HG03108 (cell line): ENCODE data around the gene ADAMTS1.
"Not testable (repeated sequence)": the region's sequence is repeated elsewhere in the genome, so short reads cannot be mapped to it uniquely, and the experiment has no call there.

Source experiments
- ATAC-seq: cut with Tn5 transposase; IDR thresholded peaks from one replicate; pipeline ENCODE4 v1.9.1; 2021; ENCODE audit warnings: moderate library complexity; ENCODE audit not compliant: unreplicated experiment

Gene ADAMTS1

GRCh38 chr21:26845066-26845758 is at the start of gene ADAMTS1:
TSS of gene ADAMTS1 (minus strand) at chr21:26845409. CDS start at chr21:26844954, 455 bp downstream.
- no peak for ATAC-seq

DNA sequence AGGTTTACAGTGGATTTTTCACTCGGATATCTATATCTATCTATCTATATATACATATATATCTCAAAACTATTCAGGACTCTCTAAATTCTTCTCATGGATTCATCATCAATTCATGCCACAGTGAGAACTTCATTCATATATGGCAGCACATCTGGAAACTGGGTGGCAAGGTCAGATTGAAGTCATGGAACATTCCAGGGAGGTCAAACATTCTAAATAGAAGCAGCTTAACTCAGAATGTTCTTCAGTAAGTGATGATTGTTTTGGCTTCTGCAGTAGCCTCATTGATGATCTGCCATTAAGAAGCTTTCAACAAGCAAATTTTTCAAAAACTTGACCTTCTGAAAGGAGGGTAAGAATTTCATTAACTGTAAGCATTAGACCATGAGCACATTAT is 46.9 kb upstream of the ADAMTS1 start:
- no peak for ATAC-seq

DNA sequence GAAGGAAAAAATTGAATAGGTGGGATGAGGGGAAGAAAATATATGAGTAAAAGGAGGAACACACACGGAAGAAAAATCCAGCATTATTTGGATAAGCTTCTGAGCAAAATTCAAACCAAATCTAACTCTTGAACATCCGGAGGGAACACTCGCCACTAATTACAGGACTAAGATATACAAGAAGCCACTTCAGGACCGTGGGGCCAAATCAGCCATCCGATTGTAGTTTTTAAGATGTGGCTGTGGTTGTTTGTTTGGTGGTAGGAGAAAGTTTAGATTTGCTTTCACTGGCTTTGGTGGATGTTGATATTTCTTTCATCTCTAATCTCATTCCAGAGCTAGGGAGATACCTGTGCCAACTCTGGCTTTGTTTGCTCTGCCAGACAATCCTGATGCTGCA is 43.7 kb upstream of the ADAMTS1 start:
- no peak for ATAC-seq

DNA sequence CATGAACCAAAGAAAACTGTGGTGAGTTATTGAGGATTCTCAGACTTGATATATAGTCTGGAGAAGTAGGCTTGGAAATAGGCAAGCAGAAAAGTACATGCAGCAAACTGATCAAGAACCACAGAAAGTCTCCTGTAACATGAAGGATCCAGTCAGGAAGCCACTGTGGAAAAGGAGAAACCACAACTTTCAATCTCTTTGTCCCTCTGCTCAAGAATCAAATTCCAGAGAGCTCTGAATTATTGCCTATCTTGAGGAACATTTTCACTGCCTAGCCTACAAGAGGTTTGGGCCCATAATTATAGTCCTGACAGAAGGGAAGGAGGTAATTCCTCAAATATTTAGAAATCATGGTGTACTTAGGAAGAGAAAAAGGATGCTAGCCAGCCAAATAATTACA is 43.0 kb upstream of the ADAMTS1 start:
- no peak for ATAC-seq

DNA sequence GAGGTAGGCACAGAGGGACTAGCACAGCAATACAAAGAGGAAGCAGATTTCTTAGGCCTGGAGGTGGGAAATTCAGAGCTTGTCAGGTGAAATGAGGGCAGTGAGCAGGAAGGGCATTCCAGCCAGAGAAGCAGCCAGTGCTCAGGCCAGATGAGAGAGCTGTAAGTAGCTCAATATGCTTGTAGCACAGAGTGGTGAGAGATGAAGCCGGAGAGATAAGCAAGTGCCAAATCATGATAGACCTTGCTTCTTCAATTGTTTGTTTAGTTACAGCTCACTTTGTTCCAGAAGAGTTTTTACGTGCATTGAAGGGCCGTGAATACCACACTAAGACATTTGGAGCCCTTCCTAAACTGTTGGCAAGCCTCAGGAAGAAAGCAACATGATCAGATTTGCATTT is 42.0 kb upstream of the ADAMTS1 start:
- ATAC-seq: no peak

GRCh38 chr21:26884436-26884835 is 39.2 kb upstream of the ADAMTS1 start:
- no peak for ATAC-seq

- ATAC-seq: no peak
Measured at GRCh38 chr21:26883768-26884167, 38.6 kb upstream of the ADAMTS1 start.

DNA sequence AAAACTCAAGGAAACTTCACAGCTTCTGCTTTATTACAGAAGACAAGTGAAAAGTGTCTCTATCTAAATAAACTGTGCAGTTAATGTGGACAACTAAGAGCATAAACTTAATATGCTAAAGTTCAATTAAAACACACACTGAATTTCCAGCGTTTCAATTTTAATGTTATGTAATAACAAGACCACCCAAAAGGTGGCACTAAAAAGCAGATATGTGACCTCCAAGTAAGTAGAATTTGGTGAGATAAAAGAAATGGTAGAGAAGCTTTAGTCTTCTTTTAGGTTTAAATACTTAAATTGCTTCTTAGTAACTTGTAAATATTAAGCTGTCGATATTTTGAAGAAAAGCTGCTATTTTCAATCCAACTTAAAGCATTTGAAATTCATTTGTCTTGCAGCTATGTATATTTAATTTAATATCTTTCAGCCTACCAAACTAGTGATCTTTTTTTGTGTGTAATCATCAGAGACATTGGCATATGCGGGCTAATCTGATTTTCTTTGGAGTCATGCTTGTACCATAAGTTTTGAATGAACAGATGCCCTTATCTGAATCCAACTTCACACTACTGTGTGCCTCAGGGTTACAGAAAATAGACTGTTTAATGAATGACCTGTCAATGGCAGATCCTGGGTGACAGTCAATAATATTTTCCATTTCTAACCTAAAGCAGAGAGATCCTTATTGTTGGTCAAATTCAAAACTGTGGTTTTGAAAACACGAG is 36.5 kb upstream of the ADAMTS1 start:
- no peak for ATAC-seq

GRCh38 chr21:26877018-26877417 is 31.8 kb upstream of the ADAMTS1 start:
- no peak for ATAC-seq

GRCh38 chr21:26874347-26874746 is 29.1 kb upstream of the ADAMTS1 start:
- ATAC-seq: no peak

- ATAC-seq: no peak
Measured at GRCh38 chr21:26865857-26866256, 20.6 kb upstream of the ADAMTS1 start.

DNA sequence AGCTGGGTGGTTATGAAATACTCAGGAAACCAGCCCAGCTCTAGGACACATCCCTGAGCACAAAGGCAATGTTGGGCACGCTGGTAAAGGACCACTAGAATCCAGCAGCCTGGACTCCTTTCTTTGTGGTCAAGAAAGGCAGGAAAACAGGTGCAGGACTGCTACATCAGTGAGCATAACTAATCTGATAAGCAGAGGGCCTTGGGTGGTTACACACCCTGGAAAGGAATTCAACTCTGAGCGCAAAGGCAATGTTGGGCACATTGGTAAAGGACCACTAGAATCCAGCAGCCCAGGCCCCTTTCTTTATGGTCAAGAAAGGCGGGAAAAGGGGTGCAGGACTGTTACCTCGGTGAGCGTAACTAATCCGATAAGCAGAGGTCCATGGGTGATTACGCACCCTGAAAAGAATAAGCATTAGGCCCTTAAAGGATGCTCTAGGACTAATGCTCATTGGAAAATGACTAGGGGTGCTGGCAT is 11.7 kb upstream of the ADAMTS1 start:
- not testable (repeated sequence) for ATAC-seq

DNA sequence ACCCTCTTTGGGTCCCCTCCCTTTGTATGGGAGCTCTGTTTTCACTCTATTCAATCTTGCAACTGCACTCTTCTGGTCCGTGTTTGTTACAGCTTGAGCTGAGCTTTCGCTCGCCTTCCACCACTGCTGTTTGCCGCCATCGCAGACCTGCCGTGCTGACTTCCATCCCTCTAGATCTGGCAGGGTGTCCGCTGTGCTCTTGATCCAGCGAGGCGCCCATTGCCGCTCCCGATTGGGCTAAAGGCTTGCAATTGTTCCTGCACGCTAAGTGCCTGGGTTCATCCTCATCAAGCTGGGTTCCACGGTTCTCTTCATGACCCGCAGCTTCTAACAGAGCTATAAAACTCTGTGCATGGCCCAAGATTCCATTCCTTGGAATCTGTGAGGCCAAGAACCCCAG is 9.5 kb upstream of the ADAMTS1 start:
- ATAC-seq: not testable (repeated sequence)

DNA sequence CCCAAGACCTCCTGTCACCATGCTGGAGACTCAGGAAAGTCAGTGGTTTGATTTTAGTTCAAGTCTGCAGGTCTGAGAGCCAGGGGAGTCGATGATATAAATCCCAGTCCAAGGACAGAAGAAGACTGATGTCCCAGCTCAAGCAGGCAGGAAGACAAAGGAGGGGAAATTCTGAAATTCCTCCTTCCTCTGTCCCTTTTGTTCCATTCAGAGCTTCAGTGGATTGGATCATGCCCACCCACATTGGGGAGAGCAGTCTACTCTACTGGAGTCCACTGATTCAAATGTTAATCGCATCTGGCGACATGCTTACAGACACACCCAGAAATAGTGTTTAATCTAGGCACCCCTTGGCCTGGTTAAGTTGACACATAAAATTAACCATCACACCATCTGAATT is 7.2 kb upstream of the ADAMTS1 start:
- no peak for ATAC-seq

DNA sequence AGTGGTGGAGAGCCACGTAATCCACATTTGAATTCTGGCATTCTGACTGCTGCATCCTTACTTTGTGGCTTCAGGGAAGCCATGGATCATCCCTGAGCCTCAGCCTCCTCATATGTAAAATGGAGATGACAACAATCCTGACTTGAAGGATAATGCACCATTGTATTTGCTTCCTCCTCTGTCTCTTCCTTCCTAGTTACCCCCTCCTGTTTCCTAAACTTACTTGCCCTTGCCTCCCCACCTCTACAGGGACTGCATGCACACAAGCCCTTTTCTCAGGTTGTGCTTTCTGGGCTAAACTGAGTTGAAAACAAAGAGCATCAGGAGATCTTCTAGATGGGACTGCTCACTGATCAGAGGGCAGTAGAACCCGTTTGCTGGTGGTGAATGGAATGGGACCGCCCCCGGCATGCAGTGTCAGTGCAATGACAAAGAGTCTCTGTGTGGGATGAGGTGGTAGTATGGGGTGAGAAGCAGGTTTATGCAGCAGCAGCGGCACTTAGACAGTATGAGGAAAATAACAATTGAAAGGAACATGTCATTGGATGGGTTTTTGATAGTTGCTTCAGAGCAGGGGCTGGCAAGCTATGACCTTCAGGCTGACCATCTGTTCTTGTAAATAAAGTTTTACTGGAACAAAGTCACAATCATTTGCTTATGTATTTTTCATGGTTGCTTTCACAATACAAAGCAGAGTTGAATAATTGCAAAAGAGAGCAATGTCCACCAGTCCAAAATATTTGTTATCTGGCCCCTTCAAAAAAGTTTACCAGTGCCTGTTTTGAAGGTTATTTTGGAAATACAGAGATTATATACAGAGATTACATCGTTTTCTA is 6.1 kb upstream of the ADAMTS1 start:
- ATAC-seq: no peak

GRCh38 chr21:26850116-26850643 is 5.0 kb upstream of the ADAMTS1 start:
- ATAC-seq: no peak

DNA sequence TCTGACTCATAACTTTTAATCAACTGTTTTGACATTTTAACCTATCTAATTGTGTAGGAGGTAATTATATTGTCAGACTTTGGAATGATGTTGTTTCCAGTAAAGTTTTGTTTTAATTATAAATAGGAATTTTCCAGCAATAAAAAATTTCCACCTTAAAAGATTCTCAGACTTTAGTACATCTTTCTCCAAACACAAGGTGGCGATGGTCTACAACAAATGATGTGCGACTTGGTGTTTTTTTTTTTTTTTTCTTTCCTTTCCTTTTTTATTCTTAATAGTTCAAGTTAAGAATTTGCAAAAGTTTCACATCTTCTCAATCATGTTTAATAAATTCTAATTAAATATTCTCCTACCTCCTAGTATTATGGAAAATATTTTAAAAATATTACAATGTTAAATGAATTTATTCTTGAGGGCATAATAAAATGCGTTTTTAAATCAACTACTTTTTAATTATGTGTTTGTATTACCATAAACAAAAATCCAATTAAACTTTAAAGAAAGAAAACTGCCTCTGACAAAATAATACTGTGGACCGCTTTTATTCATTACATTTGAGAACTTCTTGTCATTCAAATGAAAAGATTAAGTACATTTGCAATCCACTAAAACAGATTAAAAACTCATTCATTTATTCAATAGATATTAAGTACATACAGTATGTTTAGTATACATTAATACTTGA is 4.4 kb upstream of the ADAMTS1 start:
- no peak for ATAC-seq

- ATAC-seq: no peak
Measured at GRCh38 chr21:26847921-26848320, 2.7 kb upstream of the ADAMTS1 start.

- no peak for ATAC-seq
Measured at GRCh38 chr21:26847002-26847401, 1.8 kb upstream of the ADAMTS1 start.

GRCh38 chr21:26846036-26846931 is 1.1 kb upstream of the ADAMTS1 start:
- ATAC-seq: no peak
